Activated CD4-positive, alpha-beta T cell treated with anti-CD3 and anti-CD28 coated beads for 48 hours (primary cell): ENCODE results near the gene TWSG1.
"Not testable (repeated sequence)": the region's sequence is repeated elsewhere in the genome, so short reads cannot be mapped to it uniquely, and the experiment has no call there.

ENCODE experiments used
- DNase-seq: peaks from one replicate; pipeline ENCODE4 v3.0.0-alpha.2; 2020

The TWSG1 gene

GRCh38 chr18:9400197-9400596, 65.6 kb downstream of the TWSG1 start:
- DNase-seq = no peak

DNA sequence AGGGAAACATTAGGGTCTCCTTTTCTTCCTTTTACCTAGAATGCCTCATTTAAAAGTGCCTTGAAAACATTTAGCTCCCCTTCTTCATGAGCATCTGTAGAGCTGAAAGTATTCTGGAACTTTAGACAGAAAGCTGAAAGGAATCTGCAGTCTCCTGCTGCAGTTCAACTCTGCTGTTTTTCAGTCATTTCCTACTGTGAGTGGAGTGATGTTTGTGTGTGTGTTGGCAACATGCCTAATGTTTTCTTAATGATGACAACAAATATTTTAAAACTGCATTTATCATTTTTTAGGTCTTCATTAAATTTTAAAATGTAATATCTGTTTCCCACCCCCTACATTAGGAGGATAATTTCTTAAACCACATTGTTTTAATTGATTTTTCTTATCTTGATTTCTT, 66.6 kb downstream of the TWSG1 start:
- no peak for DNase-seq

GRCh38 chr18:9402358-9403007, 67.9 kb downstream of the TWSG1 start:
- not testable (repeated sequence) for DNase-seq

GRCh38 chr18:9403795-9404564, 69.4 kb downstream of the TWSG1 start:
- DNase-seq = peak; percentile 10

DNA sequence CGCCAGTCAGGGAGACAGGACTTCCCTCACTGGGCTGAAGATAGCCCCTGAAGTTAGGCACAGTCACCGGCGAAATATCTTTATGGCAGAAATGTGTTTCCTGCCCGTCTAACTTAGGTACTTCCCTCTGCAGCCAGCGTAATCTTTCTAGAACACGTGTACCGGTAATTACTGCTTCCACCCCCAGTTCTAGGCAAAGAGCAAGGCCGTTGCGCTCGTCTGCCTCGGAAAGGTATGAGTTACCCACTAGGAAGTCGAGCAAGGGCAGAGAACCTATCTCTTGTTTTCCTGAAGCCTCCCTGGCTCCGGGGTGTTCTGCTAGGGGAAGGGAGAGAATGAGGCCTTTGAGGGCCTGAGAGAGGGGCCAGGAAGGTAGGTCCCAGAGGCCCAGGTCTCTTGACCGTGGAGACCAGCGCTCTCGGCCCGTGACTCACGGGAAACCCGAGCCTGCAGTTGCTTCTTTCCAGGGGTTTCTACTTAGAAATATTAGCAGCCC, 70.0 kb downstream of the TWSG1 start:
- peak; percentile 46 for DNase-seq

DNA sequence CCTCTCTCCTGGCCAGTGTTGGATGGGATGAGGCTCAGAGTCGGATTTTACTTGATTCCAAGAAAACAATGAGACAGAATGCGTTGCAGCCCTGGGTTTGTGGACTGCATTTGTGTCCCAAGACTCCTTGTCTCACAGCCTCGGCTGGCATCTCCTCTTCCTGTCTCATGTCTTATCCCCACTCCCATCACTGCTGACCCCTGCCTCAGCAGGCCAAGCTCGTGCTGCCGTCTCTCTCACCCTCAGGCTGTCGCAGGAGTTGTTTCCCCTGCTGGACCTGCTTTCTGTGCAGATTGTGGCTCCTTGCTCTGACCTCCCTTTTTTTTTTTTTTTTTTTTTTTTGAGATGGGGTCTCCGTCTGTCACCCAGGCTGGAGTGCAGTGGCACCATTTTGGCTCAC, 70.6 kb downstream of the TWSG1 start:
- no peak for DNase-seq

GRCh38 chr18:9405977-9406376, 71.4 kb downstream of the TWSG1 start:
- DNase-seq = no peak

DNA sequence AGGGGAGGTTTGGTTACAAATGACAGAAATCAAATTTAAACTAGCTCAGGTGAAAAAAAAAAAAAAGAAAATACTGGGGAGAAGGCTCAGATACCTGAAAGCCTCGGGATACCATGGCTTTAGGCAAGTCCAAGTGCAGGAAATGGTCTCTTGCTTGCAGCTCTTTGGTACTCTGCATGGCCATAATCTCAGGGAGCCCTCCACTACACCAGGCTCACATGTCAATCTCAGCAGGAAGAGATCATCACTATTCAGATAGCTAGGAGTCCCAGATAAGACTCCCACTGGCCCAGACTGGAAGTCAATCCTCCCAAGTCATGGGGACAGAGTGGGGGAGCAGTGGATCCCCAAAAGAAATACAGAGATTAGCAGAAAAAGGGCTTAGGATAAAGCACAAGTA, 75.9 kb downstream of the TWSG1 start:
- no peak for DNase-seq

GRCh38 chr18:9413576-9413975, 79.0 kb downstream of the TWSG1 start:
- DNase-seq = no peak

- no peak for DNase-seq
Measured at GRCh38 chr18:9416563-9417072, 82.0 kb downstream of the TWSG1 start.

DNA sequence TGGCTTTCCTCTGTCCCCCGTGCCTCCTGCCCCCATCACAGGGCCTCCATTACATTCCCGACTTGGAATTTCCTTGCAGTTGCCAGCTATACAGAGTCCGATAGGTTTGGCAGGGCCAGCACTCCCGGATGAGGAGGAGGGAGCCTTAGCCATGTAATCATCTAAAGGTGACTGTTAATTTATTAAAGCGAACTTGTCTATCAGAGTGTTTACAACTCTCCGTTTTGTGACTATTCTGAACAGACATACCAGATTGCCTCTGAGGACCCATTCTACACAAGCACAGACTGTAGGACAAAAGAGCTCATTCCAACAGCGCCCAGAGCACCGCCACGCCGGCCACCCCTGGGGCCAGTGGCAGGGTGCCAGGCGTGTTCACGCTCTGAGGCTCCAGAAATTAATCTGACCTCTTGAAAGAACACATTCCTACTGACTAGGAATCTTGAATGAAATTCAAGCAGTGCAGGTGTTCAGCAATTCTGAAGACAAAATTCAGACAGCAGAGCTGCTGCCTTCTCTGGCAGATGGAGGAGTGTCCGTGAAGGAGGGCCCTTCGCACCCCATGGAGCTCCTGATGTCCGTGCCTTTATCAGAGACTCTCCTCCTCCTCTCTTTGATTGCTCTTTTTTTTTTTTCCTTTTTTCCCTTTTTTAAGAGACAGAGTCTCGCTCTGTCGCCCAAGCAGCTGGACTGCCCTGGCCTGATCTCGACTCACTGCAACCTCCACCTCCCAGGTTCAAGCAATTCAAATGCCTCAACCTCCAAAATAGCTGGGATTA, 82.7 kb downstream of the TWSG1 start:
- no peak for DNase-seq

GRCh38 chr18:9418047-9418690, 83.6 kb downstream of the TWSG1 start:
- DNase-seq = no peak

DNA sequence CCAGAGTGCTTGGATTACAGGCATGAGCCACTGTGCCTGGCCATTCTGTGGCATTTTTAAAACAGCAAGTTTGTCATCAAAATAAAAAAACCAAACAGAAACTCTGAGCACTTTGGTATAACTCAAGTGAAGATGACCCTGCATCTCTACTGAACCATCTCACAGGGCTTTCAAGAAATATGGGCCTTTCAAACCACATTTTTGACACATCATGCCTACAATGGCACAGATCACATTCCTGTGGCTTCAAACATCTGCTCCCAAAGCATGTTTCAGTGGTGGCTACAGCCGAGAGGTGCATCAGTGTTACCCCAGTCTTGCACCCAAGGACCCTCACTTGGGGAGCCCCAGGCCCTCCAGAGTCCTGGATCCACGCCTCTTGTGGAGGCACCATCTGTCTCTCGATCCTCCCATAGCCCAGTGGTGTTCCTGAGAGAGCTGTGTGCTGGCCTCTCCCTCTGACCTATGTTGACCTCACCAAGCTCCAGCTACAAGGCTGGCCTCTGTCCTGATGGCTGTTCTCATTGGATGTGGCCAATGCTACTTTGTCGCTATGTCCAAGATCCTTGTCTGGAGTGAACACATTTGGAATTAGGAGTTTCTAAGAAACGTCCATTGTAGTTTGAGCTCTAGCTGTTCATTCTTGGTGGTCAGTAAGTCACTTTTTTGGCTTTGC, 85.5 kb downstream of the TWSG1 start:
- DNase-seq = no peak

DNA sequence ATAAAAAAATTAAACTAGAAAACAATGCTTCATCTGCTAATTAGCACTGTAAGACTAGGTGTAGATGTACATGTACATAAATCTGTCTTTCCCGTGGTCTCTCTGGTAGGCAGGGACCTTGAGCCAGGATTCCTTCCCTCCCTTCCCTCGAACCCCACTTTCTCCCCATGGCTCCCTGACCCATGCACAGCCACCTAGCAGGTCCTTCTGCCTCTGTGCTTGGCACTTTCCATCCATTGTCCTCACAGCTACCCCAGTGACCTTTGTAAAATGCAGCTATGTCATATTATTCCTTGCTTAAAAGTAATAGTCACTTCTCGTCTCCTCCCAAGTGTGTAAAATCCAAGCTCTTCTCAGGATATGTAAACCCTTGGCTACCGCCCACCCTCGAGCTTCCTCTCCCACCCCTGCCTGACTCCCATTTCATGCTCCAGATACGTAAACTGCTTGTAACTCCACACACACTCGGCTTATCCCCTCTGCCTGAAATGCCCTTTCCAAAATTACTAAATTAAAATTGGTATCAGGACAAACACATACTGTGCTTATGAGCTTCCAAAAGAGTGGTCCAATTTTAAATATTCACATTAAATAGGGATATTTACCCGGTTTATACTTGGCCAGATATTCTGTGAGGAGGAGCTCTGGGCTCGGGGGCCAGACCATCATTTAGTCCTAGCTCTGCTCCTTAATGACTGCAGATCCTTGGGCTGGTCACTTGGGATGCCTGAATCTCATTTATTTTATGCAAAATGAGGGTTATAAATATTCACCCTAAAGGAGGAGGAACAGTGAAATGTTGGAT, 86.7 kb downstream of the TWSG1 start:
- DNase-seq = no peak

DNA sequence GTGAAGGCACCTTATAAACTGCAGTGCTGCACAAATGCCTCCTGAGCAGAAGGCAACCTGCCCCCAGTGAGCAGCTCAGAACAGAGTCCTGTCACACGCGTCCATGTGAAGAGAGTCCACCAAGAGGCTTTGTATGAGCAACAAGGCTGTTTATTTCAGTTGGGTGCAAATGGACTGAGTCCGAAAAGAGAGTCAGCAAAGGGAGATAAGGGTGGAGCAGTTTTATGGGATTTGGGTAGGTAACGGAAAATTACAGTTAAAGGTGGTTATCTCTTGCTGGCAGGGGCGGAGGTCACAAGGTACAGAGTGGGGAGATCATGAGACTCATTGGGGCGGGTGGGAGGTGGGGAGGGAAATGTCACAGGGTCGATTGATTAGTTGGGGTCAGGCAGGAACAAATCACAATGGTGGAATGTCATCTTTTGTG, 87.3 kb downstream of the TWSG1 start:
- no peak for DNase-seq

GRCh38 chr18:9422816-9423519, 88.4 kb downstream of the TWSG1 start:
- DNase-seq = no peak

DNA sequence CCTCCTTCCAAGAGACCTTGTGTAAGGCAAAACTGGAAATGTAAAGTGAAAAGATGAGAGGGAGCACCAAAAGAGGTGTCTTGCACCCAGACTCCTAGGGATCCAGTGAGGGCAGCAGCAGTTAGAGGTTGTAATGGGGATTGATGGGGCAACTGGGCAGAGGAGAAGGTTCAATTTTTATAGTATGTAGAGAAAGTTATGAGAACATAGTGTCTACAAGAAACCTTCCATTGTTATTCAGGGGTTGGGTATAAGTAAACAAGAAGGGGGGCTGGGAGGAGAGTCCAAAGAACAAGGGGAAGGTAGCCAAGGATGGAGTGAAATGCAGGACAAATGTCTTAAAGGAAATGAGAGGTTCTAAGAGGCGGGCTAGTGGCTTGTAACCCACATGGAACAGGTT, 89.1 kb downstream of the TWSG1 start:
- not testable (repeated sequence) for DNase-seq

- DNase-seq = not testable (repeated sequence)
Measured at GRCh38 chr18:9424235-9424634, 89.7 kb downstream of the TWSG1 start.

GRCh38 chr18:9426753-9427152, 92.2 kb downstream of the TWSG1 start:
- no peak for DNase-seq

GRCh38 chr18:9428301-9428706, 93.7 kb downstream of the TWSG1 start:
- DNase-seq = no peak
